ENCODE results near the gene CHRNA4. TPM values are rescaled to one million over a fixed set of nuclear protein-coding genes. Genes with fewer than 3 reads are reported as not detected.
A peak's percentile ranks its signal among the peaks of the same experiment; 100 is the strongest.

CHRNA4 gene
- total and polyA plus RNA-seq, 2 of the 13 experiments (the other 11 are each of a cell fraction or from before 2014, with no cell fraction given), result not detected

DNA sequence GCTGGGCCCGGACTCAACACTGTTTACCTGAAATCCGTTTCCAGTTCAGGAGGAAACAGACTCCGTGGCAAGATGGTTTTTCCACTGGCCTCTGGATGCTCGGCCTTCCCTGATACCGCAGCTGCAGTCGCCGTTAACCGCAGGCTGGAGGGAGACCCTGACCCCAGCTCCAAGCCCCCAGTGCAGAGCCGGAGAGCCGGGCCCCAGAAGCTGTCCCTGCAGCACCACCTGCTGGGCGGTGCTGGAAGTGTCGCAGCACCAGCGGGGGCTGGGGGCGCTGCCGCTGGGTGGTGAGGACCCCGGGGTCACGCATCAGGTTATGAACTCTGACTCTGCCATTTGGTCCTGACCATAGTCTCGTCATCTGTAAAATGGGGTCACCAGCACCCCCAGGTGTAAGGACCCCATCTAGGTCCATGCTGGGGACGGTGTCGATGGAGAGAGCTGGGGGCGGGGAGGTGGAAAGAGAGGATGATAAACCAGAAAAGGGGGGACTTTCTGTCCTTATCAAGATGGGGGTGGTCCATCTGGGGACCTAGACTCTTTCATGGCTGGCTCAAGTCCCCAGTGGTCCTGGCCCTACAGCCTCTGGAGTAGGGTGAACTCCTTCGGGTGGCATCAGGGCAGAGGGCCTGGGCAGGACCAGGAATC lies 20.8 kb upstream of the CHRNA4 start (continued):
- TF ChIP-seq, protein P1, sequence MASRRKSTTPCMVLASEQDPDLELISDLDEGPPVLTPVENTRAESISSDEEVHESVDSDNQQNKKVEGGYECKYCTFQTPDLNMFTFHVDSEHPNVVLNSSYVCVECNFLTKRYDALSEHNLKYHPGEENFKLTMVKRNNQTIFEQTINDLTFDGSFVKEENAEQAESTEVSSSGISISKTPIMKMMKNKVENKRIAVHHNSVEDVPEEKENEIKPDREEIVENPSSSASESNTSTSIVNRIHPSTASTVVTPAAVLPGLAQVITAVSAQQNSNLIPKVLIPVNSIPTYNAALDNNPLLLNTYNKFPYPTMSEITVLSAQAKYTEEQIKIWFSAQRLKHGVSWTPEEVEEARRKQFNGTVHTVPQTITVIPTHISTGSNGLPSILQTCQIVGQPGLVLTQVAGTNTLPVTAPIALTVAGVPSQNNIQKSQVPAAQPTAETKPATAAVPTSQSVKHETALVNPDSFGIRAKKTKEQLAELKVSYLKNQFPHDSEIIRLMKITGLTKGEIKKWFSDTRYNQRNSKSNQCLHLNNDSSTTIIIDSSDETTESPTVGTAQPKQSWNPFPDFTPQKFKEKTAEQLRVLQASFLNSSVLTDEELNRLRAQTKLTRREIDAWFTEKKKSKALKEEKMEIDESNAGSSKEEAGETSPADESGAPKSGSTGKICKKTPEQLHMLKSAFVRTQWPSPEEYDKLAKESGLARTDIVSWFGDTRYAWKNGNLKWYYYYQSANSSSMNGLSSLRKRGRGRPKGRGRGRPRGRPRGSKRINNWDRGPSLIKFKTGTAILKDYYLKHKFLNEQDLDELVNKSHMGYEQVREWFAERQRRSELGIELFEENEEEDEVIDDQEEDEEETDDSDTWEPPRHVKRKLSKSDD (CRISPR knock-in tag; IDR thresholded peaks at IDR 0.05; ENCODE audit: low read depth), result no peak
- TF ChIP-seq ZNF615 (CRISPR knock-in tag; IDR thresholded peaks at IDR 0.05; ENCODE audit: borderline replicate concordance) (no peak), ZNF121 (CRISPR knock-in tag; IDR thresholded peaks at IDR 0.05) (no peak), ZNF234 (CRISPR knock-in tag; conservative IDR thresholded peaks at IDR 0.05) (no peak), MTF2 (CRISPR knock-in tag; IDR thresholded peaks at IDR 0.05; ENCODE audit: borderline replicate concordance) (no peak), ASH2L (IDR thresholded peaks at IDR 0.05; ENCODE audit: insufficient read length, low read depth, low read length) (no peak), NFE2L1 (CRISPR knock-in tag; IDR thresholded peaks at IDR 0.05; ENCODE audit: borderline replicate concordance) (peak; percentile 45; the same call in 1 of the 2 replicates)
- TF ChIP-seq, protein P2, sequence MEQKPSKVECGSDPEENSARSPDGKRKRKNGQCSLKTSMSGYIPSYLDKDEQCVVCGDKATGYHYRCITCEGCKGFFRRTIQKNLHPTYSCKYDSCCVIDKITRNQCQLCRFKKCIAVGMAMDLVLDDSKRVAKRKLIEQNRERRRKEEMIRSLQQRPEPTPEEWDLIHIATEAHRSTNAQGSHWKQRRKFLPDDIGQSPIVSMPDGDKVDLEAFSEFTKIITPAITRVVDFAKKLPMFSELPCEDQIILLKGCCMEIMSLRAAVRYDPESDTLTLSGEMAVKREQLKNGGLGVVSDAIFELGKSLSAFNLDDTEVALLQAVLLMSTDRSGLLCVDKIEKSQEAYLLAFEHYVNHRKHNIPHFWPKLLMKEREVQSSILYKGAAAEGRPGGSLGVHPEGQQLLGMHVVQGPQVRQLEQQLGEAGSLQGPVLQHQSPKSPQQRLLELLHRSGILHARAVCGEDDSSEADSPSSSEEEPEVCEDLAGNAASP (CRISPR knock-in tag; IDR thresholded peaks at IDR 0.05; ENCODE audit: borderline replicate concordance), result no peak
- TF ChIP-seq, protein P3, sequence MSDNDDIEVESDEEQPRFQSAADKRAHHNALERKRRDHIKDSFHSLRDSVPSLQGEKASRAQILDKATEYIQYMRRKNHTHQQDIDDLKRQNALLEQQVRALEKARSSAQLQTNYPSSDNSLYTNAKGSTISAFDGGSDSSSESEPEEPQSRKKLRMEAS (IDR thresholded peaks at IDR 0.05), result no peak
- TF ChIP-seq, protein P4, sequence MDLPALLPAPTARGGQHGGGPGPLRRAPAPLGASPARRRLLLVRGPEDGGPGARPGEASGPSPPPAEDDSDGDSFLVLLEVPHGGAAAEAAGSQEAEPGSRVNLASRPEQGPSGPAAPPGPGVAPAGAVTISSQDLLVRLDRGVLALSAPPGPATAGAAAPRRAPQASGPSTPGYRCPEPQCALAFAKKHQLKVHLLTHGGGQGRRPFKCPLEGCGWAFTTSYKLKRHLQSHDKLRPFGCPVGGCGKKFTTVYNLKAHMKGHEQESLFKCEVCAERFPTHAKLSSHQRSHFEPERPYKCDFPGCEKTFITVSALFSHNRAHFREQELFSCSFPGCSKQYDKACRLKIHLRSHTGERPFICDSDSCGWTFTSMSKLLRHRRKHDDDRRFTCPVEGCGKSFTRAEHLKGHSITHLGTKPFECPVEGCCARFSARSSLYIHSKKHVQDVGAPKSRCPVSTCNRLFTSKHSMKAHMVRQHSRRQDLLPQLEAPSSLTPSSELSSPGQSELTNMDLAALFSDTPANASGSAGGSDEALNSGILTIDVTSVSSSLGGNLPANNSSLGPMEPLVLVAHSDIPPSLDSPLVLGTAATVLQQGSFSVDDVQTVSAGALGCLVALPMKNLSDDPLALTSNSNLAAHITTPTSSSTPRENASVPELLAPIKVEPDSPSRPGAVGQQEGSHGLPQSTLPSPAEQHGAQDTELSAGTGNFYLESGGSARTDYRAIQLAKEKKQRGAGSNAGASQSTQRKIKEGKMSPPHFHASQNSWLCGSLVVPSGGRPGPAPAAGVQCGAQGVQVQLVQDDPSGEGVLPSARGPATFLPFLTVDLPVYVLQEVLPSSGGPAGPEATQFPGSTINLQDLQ (CRISPR knock-in tag; IDR thresholded peaks at IDR 0.05), result no peak
- TF ChIP-seq, protein P5, sequence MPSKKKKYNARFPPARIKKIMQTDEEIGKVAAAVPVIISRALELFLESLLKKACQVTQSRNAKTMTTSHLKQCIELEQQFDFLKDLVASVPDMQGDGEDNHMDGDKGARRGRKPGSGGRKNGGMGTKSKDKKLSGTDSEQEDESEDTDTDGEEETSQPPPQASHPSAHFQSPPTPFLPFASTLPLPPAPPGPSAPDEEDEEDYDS (CRISPR knock-in tag; IDR thresholded peaks at IDR 0.05), result no peak
- TF ChIP-seq, protein P6, sequence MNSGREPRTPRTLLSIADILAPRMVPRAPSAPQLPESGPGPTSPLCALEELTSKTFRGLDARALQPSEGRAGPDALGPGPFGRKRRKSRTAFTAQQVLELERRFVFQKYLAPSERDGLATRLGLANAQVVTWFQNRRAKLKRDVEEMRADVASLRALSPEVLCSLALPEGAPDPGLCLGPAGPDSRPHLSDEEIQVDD (CRISPR knock-in tag; IDR thresholded peaks at IDR 0.05; ENCODE audit: borderline replicate concordance), result no peak
- TF ChIP-seq, protein P7, sequence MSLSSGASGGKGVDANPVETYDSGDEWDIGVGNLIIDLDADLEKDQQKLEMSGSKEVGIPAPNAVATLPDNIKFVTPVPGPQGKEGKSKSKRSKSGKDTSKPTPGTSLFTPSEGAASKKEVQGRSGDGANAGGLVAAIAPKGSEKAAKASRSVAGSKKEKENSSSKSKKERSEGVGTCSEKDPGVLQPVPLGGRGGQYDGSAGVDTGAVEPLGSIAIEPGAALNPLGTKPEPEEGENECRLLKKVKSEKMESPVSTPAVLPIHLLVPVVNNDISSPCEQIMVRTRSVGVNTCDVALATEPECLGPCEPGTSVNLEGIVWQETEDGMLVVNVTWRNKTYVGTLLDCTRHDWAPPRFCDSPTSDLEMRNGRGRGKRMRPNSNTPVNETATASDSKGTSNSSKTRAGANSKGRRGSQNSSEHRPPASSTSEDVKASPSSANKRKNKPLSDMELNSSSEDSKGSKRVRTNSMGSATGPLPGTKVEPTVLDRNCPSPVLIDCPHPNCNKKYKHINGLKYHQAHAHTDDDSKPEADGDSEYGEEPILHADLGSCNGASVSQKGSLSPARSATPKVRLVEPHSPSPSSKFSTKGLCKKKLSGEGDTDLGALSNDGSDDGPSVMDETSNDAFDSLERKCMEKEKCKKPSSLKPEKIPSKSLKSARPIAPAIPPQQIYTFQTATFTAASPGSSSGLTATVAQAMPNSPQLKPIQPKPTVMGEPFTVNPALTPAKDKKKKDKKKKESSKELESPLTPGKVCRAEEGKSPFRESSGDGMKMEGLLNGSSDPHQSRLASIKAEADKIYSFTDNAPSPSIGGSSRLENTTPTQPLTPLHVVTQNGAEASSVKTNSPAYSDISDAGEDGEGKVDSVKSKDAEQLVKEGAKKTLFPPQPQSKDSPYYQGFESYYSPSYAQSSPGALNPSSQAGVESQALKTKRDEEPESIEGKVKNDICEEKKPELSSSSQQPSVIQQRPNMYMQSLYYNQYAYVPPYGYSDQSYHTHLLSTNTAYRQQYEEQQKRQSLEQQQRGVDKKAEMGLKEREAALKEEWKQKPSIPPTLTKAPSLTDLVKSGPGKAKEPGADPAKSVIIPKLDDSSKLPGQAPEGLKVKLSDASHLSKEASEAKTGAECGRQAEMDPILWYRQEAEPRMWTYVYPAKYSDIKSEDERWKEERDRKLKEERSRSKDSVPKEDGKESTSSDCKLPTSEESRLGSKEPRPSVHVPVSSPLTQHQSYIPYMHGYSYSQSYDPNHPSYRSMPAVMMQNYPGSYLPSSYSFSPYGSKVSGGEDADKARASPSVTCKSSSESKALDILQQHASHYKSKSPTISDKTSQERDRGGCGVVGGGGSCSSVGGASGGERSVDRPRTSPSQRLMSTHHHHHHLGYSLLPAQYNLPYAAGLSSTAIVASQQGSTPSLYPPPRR (CRISPR knock-in tag; IDR thresholded peaks at IDR 0.05; ENCODE audit: borderline replicate concordance), result no peak
